GM21381 (cell line): Measurements from ENCODE around the gene ARTN.

ENCODE experiments used
- ATAC-seq: cut with Tn5 transposase; IDR thresholded peaks from one replicate; pipeline ENCODE4 v1.9.1; 2021; ENCODE audit warnings: mild to moderate bottlenecking, moderate library complexity; ENCODE audit not compliant: unreplicated experiment

ARTN gene, protein sequence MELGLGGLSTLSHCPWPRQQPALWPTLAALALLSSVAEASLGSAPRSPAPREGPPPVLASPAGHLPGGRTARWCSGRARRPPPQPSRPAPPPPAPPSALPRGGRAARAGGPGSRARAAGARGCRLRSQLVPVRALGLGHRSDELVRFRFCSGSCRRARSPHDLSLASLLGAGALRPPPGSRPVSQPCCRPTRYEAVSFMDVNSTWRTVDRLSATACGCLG

GRCh38 chr1:43933386-43934100, at the start of gene ARTN:
TSS of gene ARTN (plus strand) at chr1:43933801. CDS start at chr1:43935657, 1,856 bp downstream.
- no peak for ATAC-seq

GRCh38 chr1:43885279-43885801, 48.3 kb upstream of the ARTN start:
- ATAC-seq = no peak

GRCh38 chr1:43887748-43888147, 45.9 kb upstream of the ARTN start:
- ATAC-seq = no peak

- ATAC-seq = no peak
Observed at GRCh38 chr1:43890815-43891214, 42.8 kb upstream of the ARTN start.

DNA sequence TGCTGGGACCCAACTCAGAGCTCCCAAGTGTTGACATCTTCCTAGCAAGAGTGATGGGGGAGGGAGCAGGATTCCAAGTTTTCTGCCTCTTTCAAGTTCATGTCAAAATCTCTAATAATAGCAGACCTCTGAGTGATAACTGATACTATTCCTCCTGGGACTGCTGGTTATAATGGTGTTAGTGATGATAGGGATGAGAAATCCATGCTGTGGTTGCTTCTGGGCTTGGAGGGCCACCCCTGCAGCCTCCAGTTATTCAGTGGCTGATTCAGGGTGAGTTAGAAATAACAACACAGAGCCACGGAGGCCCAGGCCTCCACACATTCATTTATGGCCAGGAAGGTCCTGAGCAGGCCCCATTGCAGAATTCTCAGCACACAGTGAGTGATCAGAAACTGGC, 40.6 kb upstream of the ARTN start:
- no peak for ATAC-seq

- no peak for ATAC-seq
Observed at GRCh38 chr1:43898981-43899380, 34.6 kb upstream of the ARTN start.

GRCh38 chr1:43900386-43900785, 33.2 kb upstream of the ARTN start:
- ATAC-seq = no peak

DNA sequence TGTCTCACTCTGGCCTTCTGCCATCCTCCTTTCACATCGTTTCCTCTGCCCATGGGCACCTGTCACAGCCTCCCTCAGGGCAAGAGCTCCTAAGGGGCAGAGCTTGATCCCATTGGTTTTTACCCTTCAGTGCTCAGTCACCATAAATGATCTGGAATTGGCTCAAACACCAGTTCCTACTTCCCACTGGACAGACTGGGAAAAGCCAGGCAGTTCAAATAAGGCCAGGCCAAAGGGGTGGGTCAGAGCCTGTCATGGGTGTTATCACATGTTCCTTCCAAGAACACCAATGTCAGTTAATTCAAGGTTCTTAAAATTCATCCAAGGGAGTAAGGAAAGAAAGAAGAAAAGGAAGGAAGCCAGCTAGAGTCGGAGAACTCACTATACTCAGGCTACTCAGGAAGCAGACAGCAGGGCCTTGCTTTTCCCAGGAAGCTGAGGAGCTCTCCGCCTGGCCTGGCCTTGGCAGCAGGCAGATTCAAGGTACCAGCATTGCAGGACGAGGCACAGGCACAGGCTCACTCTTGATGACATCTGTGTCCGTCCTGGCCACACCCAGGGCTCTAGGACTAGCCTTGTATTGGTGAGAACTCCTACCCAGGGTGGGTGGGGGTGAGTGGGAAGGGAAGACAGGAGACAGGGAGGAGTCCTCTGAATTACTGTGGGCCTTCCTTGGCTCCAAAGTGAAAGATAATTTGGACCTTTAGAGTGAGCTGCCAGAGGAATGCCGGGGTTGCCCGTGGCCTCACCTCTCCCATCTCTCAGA, 32.2 kb upstream of the ARTN start:
- no peak for ATAC-seq

DNA sequence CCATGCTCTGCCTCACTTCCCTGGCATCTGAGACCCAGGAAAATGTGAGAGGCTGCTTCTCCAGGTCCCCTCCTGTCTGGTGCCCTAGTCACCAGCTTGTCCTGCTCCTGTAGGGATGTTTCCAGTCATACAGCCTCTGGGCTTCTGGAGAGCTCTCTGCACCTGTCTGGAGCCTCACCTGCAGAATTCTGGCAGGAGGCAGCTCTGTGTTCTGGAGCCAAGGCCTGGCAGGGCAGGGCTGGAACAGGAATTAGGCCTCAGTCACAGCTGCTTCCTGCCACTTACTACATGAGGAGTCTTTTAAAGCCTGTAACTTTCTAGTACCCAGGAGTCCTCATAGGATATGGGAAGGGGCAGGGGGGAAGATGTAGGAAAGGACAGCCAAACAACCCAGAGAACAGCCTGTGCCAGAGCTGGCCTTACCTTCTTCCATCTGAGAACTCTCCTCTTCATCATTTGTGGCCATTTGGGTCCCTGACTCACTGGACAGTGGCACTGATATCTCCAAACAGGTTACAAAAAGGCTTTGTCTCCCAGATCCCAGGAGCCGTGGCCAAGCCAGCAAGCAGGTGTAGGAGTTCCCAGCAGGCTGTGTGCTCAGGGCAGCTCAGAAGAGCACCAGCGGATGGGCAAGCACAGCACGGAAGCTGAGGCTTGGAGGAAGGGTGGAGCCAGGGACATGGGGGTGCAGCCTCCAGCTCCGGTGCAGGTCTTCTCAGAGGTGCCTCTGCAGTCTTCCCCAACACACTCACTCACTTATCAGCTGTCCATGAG, 31.4 kb upstream of the ARTN start:
- ATAC-seq = no peak

DNA sequence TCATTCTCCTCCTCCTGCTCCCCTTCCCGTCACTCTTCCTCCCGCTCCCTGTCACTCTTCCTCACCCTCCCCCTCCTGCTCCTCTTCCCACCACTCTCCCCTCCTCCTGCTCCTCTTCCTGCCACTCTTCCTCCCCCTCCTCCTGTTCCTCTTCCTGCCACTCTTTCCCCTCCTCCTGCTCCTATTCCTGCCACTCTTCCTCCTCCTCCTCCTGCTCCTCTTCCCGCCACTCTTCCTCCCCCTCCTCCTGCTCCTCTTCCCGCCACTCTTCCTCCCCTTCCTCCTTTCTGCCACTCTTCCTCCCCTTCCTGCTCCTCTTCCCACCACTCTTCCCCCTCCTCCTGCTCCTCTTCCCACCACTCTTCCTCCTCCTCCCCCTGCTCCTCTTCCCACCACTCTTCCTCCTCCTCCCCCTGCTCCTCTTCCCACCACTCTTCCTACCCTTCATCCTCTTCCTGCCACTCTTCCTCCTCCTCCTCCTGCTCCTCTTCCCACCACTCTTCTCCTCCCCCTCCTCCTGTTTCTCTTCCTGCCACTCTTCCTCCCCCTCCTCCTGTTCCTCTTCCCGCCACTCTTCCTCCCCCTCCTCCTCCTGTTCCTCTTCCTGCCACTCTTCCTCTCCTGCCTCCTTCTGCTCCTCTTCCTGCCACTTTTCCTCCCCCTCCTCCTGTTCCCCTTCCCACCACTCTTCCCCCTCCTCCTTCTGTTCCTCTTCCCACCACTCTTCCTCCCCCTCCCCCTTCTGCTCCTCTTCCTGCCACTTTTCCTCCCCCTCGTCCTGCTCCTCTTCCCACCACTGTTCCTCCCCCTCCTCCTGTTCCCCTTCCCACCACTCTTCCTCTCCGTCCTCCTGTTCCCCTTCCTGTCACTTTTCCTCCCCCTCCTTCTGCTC, 28.7 kb upstream of the ARTN start:
- ATAC-seq = no peak

GRCh38 chr1:43908226-43908625, 25.4 kb upstream of the ARTN start:
- ATAC-seq = no peak

- no peak for ATAC-seq
Observed at GRCh38 chr1:43908858-43909257, 24.7 kb upstream of the ARTN start.

DNA sequence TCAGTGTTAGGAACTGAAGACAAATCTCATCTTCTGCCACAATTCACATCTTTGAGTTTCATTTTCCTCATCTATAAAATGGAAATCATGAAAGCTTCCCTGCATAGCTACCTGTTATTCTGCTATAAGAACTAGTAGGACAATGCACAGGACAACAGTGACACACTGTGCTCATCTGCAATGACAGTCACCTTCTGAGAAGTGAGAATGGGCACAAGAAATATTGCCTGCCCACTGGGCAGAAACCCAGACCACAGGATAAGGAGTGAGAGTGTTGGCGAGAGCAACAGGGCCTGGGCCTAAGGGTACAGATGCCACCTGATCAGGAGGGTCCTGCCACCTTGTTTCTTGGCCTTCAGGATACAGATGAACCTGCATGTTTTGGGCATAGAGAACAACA, 23.3 kb upstream of the ARTN start:
- no peak for ATAC-seq

GRCh38 chr1:43912607-43913006, 21.0 kb upstream of the ARTN start:
- ATAC-seq = no peak

DNA sequence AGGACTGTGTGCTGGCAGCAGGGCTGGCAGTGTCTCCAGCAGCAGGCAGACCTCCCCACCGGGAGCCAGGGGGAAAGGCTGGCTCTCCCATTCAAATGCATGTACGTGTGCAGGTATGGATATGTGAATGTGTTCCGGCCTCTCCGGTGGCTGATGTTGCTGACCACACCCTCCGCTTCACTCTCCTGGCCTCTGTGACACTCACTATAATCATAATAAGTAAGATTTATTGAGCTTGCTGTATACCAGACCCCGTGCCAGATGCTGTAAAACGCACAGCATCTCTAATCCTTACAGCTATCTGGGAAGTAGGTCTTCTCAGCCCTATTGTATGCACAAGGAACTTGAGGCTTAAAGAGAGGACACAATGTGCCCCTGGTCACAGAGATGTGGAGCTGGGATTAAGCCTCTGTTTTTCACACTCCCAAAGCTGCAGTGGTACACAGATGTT, 20.5 kb upstream of the ARTN start:
- ATAC-seq = no peak

DNA sequence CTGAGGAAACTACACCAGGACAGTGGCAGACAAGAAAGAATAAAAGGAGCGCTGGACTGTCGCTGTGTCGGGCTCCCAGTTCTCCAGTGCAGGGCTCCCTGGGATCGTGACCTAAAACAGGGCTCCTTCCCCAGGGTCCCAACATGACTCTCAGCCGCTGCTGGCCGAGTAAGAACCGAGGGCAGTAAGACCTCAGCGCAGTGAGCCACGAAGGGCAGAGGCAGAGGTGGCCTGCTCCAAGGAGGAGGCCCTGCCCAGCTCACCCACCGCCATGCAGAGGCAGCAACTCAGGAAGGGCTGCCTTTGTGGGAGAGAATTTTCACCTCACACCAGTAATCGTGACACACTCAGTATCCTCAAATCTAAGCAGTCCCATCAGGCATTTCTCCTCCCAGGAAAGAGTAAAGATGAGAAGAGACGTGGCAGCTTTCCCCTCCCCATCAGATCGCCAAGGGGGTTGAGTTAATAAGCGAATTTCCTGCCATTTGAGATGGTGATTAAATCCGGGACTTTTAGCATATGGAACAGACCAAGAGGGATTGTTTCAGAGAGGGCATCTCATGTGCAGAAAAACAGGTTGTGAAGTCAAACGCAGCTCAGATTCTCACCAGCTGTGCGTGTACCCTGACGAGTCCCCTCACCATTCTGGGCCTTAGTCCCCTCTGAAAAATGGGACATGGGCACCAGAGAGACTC, 19.8 kb upstream of the ARTN start:
- ATAC-seq = no peak

GRCh38 chr1:43914576-43915525, 18.8 kb upstream of the ARTN start:
- ATAC-seq = no peak

DNA sequence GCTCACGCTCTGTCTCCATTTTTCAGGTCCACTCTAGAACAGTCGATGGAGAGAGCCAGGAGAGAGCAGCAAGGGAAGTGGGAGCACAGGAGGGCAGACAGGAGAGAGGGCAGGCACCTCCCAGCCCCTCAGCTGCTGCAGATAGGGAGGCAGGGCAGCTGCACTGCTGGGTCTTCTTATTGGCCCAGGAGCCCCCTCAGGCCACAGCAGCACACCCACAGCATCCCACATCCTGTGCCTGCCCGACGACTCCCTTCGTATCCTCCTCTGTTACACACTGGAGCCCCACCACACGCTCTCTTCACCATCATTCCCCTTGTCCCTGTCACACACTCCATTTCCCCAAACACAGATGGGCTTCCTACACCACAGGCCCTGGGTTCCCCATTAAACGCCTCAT, 13.7 kb upstream of the ARTN start:
- ATAC-seq = no peak
